Measurements from ENCODE around the gene PLCD1.
"Not testable (repeated sequence)": the region's sequence is repeated elsewhere in the genome, so short reads cannot be mapped to it uniquely, and the experiment has no call there.

The PLCD1 gene

GRCh38 chr3:38039101-38039898 is 9.9 kb upstream of the PLCD1 start, which contains the start of gene DLEC1:
Gene DLEC1, plus strand, starts transcription at chr3:38039208. Its CDS starts 18 bp downstream, at chr3:38039226.
- peak within 1 kb of the TSS; percentile 49 for H3K4me3 ChIP-seq (ENCODE audit: low read depth, low read length)
- DNase-seq (ENCODE audit: low read depth) = no peak

DNA sequence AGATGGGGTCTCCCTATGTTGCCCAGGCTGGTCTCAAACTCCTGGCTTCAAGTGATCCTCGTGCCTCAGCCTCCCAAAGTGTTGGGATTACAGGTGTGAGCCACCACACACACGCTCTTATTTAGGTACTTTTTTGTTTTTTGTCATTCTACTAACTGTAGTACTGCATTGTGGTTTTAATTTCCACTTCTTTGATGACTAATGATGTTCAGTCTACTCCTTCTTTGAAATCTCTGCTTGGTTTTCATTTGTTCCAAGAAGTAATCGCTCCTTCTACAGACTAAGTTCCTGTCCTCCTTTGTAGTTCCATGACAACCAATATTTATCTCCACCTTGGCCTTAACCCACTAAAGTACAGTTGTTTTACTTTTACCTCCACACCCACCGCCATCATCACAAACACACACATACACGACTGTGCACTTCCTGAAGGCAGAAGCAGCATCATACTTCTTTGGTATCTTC is 9.0 kb upstream of the PLCD1 start:
- DNase-seq (ENCODE audit: low read depth) = no peak

DNA sequence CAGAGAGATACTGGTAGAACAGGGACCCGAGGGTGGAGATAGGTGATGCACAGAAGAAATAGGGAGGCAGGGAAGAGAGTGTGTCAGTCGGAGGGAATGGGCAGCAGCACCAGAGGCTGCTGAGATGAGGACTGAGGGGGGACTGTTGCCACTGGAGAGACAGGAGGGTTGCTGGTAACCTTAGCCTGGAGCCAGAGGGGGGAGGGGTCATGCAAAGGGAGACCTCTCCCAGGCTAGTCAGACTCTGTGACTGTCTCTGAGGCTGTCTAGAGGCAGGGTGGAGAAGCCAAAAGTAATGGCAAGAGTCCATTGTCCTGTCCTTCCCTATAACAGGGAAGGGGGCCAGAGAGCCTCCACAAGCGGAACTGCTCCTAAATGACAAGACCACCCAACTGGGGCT is 7.5 kb upstream of the PLCD1 start:
- H3K4me3 ChIP-seq (ENCODE audit: low read depth, low read length) = no peak overlapping the region
- no peak for DNase-seq (ENCODE audit: low read depth)

More for the DNA sequence above, 9.0 kb upstream of the PLCD1 start:
- no peak overlapping the region for H3K4me3 ChIP-seq (ENCODE audit: low read depth, low read length)

DNA sequence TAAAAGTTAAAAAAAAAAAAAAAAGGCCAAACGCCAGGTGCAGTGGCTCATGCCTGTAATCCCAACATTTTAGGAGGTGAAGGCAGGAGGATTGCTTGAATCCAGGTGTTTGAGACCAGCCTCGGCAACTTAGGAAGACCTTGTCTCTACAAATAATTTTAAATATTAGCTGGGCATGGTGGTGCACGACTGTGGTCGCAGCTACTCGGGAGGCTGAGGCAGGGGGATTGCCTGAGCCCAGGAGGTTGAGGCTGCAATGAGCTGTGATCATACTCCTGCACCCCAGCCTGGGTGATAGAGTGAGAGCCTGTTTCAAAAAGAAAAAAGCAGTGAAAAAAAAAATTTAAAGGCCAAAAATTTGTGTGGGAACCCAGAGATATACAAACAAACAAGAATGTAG is 6.8 kb upstream of the PLCD1 start:
- no peak for DNase-seq (ENCODE audit: low read depth)

DNA sequence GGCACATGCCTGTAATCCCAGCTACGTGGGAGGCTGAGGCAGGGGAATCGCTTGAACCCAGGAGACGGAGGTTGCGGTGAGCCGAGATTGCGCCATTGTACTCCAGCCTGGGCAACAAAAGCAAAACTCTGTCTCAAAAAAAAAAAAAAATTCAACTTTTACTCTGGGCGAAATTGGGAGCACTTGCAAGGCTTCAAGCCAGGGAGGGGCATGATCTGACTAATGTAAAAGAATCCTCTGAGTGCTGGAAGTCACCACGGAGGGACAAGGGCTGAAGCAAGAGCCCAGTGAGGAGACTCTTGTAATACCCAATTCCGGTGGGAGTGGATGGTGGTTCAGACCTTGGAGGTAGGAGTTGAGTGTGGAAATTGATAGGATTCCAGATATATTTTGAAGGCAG is 4.9 kb upstream of the PLCD1 start:
- not testable (repeated sequence) for DNase-seq (ENCODE audit: low read depth); H3K4me3 ChIP-seq (ENCODE audit: low read depth, low read length)

More for the DNA sequence above, 6.8 kb upstream of the PLCD1 start:
- no peak overlapping the region for H3K4me3 ChIP-seq (ENCODE audit: low read depth, low read length)

DNA sequence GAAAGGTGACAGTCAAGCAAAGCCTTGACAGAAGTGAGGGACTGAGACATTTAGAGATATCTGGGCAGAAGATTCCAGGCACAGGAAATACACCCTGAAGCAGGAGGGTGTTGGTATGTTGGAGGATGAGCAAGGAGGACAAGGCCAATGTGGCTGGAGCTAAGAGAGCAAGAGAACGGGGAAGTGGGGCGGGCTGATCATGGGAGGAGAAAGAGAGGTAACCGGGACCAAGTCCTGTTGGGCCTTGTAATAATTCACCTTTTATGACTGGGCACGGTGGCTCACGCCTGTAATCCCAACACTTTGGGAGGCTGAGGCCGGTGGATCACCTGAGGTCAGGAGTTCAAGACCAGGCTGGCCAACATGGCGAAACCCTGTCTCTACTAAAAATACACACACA is 4.1 kb upstream of the PLCD1 start:
- not testable (repeated sequence) for DNase-seq (ENCODE audit: low read depth); H3K4me3 ChIP-seq (ENCODE audit: low read depth, low read length)

- no peak for DNase-seq (ENCODE audit: low read depth)
- no peak overlapping the region for H3K4me3 ChIP-seq (ENCODE audit: low read depth, low read length)
Observed at GRCh38 chr3:38032328-38032865, 3.0 kb upstream of the PLCD1 start.

- DNase-seq (ENCODE audit: low read depth) = no peak
- H3K4me3 ChIP-seq (ENCODE audit: low read depth, low read length) = no peak overlapping the region
Observed at GRCh38 chr3:38031022-38031994, 1.9 kb upstream of the PLCD1 start.

- H3K4me3 ChIP-seq (ENCODE audit: low read depth, low read length) = peak overlapping the region; percentile 72
- DNase-seq (ENCODE audit: low read depth) = no peak
Observed at GRCh38 chr3:38030126-38031021, 932 bp upstream of the PLCD1 start.

GRCh38 chr3:38028621-38029361 is 651 bp downstream of the PLCD1 start:
- no peak for DNase-seq (ENCODE audit: low read depth)
- H3K4me3 ChIP-seq (ENCODE audit: low read depth, low read length) = peak overlapping the region; percentile 72

GRCh38 chr3:38027466-38028465 is 1.7 kb downstream of the PLCD1 start:
- H3K4me3 ChIP-seq (ENCODE audit: low read depth, low read length) = peak overlapping the region; percentile 72
- DNase-seq (ENCODE audit: low read depth) = no peak

GRCh38 chr3:38026856-38027255 is 2.6 kb downstream of the PLCD1 start:
- DNase-seq (ENCODE audit: low read depth) = no peak
- no peak overlapping the region for H3K4me3 ChIP-seq (ENCODE audit: low read depth, low read length)

DNA sequence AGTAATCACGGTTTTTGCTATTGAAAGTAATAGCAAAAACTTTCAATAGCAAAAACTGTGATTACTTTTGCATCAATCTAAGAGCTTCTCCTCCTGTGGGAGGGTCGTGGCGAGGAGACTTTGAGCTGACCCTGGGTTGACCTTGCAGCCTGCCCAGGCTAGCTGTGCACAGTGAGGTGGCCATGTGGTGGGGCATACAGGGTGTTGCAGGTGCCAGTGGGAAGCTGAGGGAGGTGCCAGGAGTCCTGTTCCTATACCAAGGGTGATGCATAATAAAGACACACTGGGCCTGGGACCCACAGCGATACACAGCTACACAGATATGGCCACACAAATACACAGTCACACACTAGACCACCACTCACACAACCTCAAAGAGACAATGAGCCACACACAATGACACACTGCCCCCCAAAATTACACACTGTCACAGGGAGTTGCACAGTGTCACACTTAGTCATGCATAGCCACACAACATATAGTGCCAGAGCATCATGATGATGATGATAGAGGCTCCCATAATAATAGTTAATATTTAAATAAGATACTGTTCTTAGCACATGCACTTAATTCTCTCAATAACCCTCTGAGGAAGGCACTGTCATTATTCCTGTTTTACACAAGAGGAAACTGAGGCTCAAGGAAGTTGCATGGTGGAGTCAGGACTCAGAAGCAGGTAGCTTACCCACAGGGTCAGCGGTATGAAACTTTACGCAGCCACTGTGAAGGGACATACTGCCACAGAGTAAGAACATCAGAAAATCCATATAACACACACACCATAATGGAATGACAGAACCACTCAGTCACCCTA is 6.3 kb downstream of the PLCD1 start:
- no peak for DNase-seq (ENCODE audit: low read depth)
- no peak overlapping the region for H3K4me3 ChIP-seq (ENCODE audit: low read depth, low read length)

DNA sequence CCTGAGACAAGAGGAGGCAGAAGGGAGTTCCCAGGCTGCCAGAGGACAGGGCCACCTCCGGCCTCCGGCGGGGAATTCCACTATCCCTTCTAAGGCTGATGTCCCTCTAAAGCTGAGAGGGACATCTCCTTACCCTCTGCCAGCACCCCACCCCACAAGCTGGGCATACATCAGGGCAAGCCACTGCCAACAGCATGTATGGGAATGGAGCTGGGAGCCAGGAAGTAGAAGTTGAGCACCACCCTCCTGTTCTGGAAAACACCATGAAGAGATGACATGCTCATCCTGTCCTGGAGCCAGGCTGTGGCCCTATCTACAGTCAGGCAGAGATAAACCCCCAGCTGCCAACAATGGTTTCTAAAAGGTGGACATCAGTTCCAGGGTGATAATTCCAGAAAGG is 7.1 kb downstream of the PLCD1 start:
- H3K4me3 ChIP-seq (ENCODE audit: low read depth, low read length) = no peak overlapping the region
- no peak for DNase-seq (ENCODE audit: low read depth)

- DNase-seq (ENCODE audit: low read depth) = no peak
- H3K4me3 ChIP-seq (ENCODE audit: low read depth, low read length) = no peak overlapping the region
Observed at GRCh38 chr3:38021196-38021595, 8.2 kb downstream of the PLCD1 start.

- H3K4me3 ChIP-seq (ENCODE audit: low read depth, low read length) = no peak overlapping the region
- DNase-seq (ENCODE audit: low read depth) = no peak
Observed at GRCh38 chr3:38020342-38020726, 9.1 kb downstream of the PLCD1 start.
